ENCODE measurements around the gene IKZF5. TPM values are rescaled to one million over a fixed set of nuclear protein-coding genes. Genes with fewer than 3 reads are reported as not detected.

The IKZF5 gene
- total and polyA plus RNA-seq, 2 experiments from 2014 or later = 4.2 to 10.1 TPM

DNA sequence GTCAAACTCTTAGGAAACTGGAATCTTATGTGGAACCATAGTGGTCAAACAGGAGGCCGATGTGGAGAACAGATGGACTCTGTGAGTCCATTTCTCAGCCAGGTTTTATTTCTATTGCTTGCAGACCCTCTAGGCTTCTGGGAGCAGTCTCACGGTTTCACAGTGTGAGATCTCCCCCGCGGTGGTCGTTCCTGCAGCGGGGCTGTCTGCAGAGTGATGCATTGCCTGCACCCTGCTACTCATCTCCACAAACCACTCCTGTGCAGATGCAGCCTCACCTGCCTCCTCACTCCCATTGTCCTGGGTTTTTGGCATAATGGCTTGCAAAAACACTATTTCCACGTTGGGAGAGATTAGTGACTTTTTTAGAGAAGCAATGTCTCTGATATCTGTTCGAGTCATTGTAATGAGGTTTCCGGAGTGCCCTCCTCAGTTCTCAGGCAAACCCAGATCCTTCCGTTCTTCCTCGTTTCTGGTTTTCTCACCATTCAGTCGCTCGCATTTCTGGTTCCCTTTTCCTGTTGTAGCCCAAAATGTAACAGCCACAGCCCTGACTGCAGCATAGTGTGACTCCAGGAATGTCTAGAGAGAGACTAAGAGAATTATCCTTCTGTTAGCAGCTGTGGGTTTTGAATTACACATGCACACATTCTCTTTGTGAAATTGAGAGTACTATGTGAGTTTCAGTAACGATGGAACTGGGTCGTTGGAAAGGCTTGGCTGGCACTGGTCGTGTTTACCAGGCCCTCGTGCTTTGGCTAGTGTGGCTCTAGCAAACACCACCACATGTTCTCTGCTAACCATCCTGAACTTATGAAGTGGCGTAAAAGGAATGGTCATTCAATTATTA, 30.4 kb upstream of the IKZF5 start:
- Histone ChIP-seq H3K9me3 (ENCODE audit: low read depth) (no peaks in the 10 kb centered on the region), H3K4me1 (ENCODE audit: insufficient read depth) (no peaks in the 10 kb centered on the region), H3K27ac (no peak overlapping the region), H2AFZ (no peak overlapping the region), H3K9me2 (ENCODE audit: insufficient read depth) (no peaks in the 10 kb centered on the region), H3K9ac (no peak overlapping the region), H3K79me2 (ENCODE audit: insufficient read depth) (no peaks in the 10 kb centered on the region), H3K4me2 (ENCODE audit: unreplicated experiment) (no peak overlapping the region), H4K20me1 (ENCODE audit: insufficient read depth) (no peaks in the 10 kb centered on the region), H3K36me3 (ENCODE audit: low read depth) (no peaks in the 10 kb centered on the region), H3F3A (ENCODE audit: insufficient read depth) (no peaks in the 10 kb centered on the region), H3K27me3 (replicated peaks; ENCODE audit: insufficient read depth) (no peaks in the 10 kb centered on the region), H3K4me3 (no peak overlapping the region)
- DNase-seq = no peak
- TF ChIP-seq EZH2 (IDR thresholded peaks at IDR 0.05; ENCODE audit: insufficient read depth, poor library complexity, severe bottlenecking) = no peak
- TF ChIP-seq EZH2phosphoT487 (IDR thresholded peaks at IDR 0.05; ENCODE audit: insufficient read depth, low read depth) = no peak
- 66 to 73% methylated on average over 18 of the region's 18 CpGs for WGBS, 2 experiments (ENCODE audit: low coverage in 1 of 2, low lambda C conversion rate in 2 of 2, missing lambda C conversion rate in 2 of 2)
- in situ Hi-C loops (cut with MboI) = loop anchor here (25.0 kb wide), 1 partner anchor 923 kb away; no protein-coding TSS in a partner anchor

DNA sequence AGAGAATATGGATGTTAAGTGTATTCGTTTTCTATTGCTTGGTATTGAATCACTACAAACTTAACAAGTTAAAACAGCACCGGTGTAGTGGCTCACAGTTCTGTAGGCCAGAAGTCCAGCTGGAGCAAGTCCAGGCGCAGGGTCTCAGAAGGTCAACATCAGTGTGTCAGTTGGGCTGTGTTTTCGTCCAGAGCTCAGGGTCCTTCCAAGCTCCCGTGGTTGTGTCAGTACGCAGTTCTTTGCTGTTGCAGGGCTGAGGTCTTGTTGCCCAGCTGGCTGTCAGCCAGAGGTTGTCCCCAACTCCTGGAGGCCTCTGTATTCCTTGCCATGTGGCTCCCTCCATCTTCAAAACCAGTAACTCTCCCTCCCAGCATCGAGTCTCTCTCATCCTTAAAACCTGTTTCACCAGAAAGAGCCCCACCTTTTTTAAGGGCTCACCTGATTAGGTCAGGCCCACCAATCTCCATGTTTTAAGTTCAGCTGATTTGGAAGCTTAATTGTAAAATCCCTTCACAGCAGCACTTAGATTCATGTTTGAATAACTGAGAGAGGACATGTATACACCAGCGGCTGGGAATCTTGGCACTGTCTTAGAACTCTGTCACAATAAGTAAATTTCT, 27.0 kb upstream of the IKZF5 start:
- 66 to 73% methylated on average over 8 of the region's 8 CpGs for WGBS, 2 experiments (ENCODE audit: low coverage in 1 of 2, low lambda C conversion rate in 2 of 2, missing lambda C conversion rate in 2 of 2)
- H3K4me3 ChIP-seq = no peak overlapping the region

DNA sequence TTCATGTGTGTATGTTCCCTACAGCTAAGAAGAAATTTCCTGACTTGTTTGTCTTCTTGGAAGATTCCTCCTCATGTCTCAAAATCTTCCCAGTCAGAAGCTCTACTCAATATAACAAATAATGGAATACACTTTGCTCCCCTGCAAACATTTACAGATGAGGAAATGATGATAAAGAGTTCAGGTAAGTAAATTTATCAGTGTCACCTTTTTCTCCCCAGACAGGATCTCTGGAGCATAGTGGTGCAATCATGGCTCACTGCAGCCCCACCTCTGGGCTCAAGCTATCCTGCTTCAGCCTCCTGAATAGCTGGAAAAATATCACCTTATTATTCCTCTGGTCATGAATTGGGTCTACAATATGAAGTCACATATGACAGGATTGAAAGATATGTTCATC, 25.7 kb upstream of the IKZF5 start:
- H3K4me3 ChIP-seq = no peak overlapping the region
- no peaks in the 10 kb centered on the region for H3K27me3 ChIP-seq (replicated peaks; ENCODE audit: insufficient read depth)
- no peak overlapping the region for H3K27ac ChIP-seq
- H3K4me1 ChIP-seq (ENCODE audit: insufficient read depth) = no peaks in the 10 kb centered on the region
- no peaks in the 10 kb centered on the region for H3K79me2 ChIP-seq (ENCODE audit: insufficient read depth)
- no peaks in the 10 kb centered on the region for H3K9me3 ChIP-seq (ENCODE audit: low read depth)
- no peak overlapping the region for H3K9ac ChIP-seq
- no peak for TF ChIP-seq EZH2 (IDR thresholded peaks at IDR 0.05; ENCODE audit: insufficient read depth, poor library complexity, severe bottlenecking)
- no peak for TF ChIP-seq EZH2phosphoT487 (IDR thresholded peaks at IDR 0.05; ENCODE audit: insufficient read depth, low read depth)
- DNase-seq = no peak
- H3K4me2 ChIP-seq (ENCODE audit: unreplicated experiment) = no peak overlapping the region
- H3K36me3 ChIP-seq (ENCODE audit: low read depth) = no peaks in the 10 kb centered on the region
- in situ Hi-C loops (cut with MboI) = loop anchor here (25.0 kb wide), 1 partner anchor 928 kb away; no protein-coding TSS in a partner anchor
- H3K9me2 ChIP-seq (ENCODE audit: insufficient read depth) = no peaks in the 10 kb centered on the region
- no peak overlapping the region for H2AFZ ChIP-seq
- H3F3A ChIP-seq (ENCODE audit: insufficient read depth) = no peaks in the 10 kb centered on the region
- no peaks in the 10 kb centered on the region for H4K20me1 ChIP-seq (ENCODE audit: insufficient read depth)

More for the DNA sequence above, 27.0 kb upstream of the IKZF5 start:
- no peaks in the 10 kb centered on the region for H3K79me2 ChIP-seq (ENCODE audit: insufficient read depth)
- TF ChIP-seq EZH2phosphoT487 (IDR thresholded peaks at IDR 0.05; ENCODE audit: insufficient read depth, low read depth) (no peak), EZH2 (IDR thresholded peaks at IDR 0.05; ENCODE audit: insufficient read depth, poor library complexity, severe bottlenecking) (no peak)
- H3F3A ChIP-seq (ENCODE audit: insufficient read depth) = no peaks in the 10 kb centered on the region
- H3K9me3 ChIP-seq (ENCODE audit: low read depth) = no peaks in the 10 kb centered on the region
- no peak overlapping the region for H3K27ac ChIP-seq
- in situ Hi-C loops (cut with MboI) = loop anchor here (25.0 kb wide), 1 partner anchor 927 kb away; no protein-coding TSS in a partner anchor
- no peak for DNase-seq
- no peak overlapping the region for H3K9ac ChIP-seq
- H3K4me2 ChIP-seq (ENCODE audit: unreplicated experiment) = no peak overlapping the region
- H4K20me1 ChIP-seq (ENCODE audit: insufficient read depth) = no peaks in the 10 kb centered on the region
- H3K36me3 ChIP-seq (ENCODE audit: low read depth) = no peaks in the 10 kb centered on the region
- no peaks in the 10 kb centered on the region for H3K27me3 ChIP-seq (replicated peaks; ENCODE audit: insufficient read depth)
- no peaks in the 10 kb centered on the region for H3K9me2 ChIP-seq (ENCODE audit: insufficient read depth)
- no peaks in the 10 kb centered on the region for H3K4me1 ChIP-seq (ENCODE audit: insufficient read depth)
- H2AFZ ChIP-seq = no peak overlapping the region

DNA sequence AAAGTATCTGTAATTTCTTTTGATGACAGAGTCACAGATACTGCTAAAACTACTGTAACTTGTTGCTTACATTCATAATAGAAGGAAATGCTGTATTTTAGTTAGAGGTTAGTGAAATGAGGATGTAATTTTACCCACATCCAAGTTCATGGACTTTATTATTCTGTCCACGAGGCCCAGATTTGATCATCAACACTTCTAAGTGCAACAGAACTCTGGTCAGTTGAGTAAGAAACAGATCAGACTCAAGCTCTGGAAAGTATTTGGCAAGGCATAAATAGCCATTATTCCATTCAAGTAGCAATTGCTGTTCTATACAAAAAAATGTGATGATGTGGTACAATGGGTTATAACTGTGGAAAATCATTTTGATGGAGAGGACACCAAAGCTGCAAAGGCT, 22.5 kb upstream of the IKZF5 start:
- Histone ChIP-seq H4K20me1 (ENCODE audit: insufficient read depth) (no peaks in the 10 kb centered on the region), H3K9ac (no peak overlapping the region), H3K79me2 (ENCODE audit: insufficient read depth) (no peaks in the 10 kb centered on the region), H3K9me3 (ENCODE audit: low read depth) (no peaks in the 10 kb centered on the region), H3K27ac (no peak overlapping the region), H3K4me2 (ENCODE audit: unreplicated experiment) (no peak overlapping the region), H2AFZ (no peak overlapping the region), H3K9me2 (ENCODE audit: insufficient read depth) (no peaks in the 10 kb centered on the region), H3K36me3 (ENCODE audit: low read depth) (no peaks in the 10 kb centered on the region), H3K27me3 (replicated peaks; ENCODE audit: insufficient read depth) (no peaks in the 10 kb centered on the region), H3F3A (ENCODE audit: insufficient read depth) (no peaks in the 10 kb centered on the region), H3K4me1 (ENCODE audit: insufficient read depth) (no peaks in the 10 kb centered on the region), H3K4me3 (no peak overlapping the region)
- in situ Hi-C loops (cut with MboI) = loop anchor here (25.0 kb wide), 1 partner anchor 931 kb away; no protein-coding TSS in a partner anchor
- no peak for DNase-seq
- 58 to 80% methylated on average over 1 of the region's 1 CpG for WGBS, 2 experiments (ENCODE audit: low coverage in 1 of 2, low lambda C conversion rate in 2 of 2, missing lambda C conversion rate in 2 of 2)
- no peak for TF ChIP-seq EZH2phosphoT487 (IDR thresholded peaks at IDR 0.05; ENCODE audit: insufficient read depth, low read depth)
- no peak for TF ChIP-seq EZH2 (IDR thresholded peaks at IDR 0.05; ENCODE audit: insufficient read depth, poor library complexity, severe bottlenecking)
